GM12872 (cell line): ENCODE measurements around the gene GLG1.

Experiments
- CTCF ChIP-seq: IDR thresholded peaks from 3 replicates; pipeline ENCODE4 v1.5.1; 2011; ENCODE audit warnings: low read depth, mild to moderate bottlenecking, low read length, moderate library complexity; ENCODE audit not compliant: insufficient read depth

The GLG1 gene

GRCh38 chr16:74591876-74592650 is 14.9 kb downstream of the GLG1 start:
- TF ChIP-seq CTCF, result no peak

- no peak for TF ChIP-seq CTCF
Observed at GRCh38 chr16:74586948-74587347, 20.0 kb downstream of the GLG1 start.

- no peak for TF ChIP-seq CTCF
Observed at GRCh38 chr16:74585846-74586443, 21.0 kb downstream of the GLG1 start.

GRCh38 chr16:74583926-74584666 is 22.8 kb downstream of the GLG1 start:
- no peak for TF ChIP-seq CTCF

- no peak for TF ChIP-seq CTCF
Observed at GRCh38 chr16:74582970-74583369, 23.9 kb downstream of the GLG1 start.

GRCh38 chr16:74580833-74581232 is 26.1 kb downstream of the GLG1 start:
- no peak for TF ChIP-seq CTCF

GRCh38 chr16:74578838-74579237 is 28.1 kb downstream of the GLG1 start:
- TF ChIP-seq CTCF, result no peak
